HepG2 (cell line): ENCODE data around the gene PARD3.

Source experiments
- EED ChIP-seq: sonication (generic); formaldehyde crosslinking; IDR thresholded peaks from 2 replicates; pipeline ENCODE4 v1.5.0; 2020; ENCODE audit warnings: mild to moderate bottlenecking, missing genetic modification reagents
- ZNF24 ChIP-seq: fragments of 450-650 bp; IDR thresholded peaks from 2 replicates; pipeline ENCODE4 v1.6.1; 2017; ENCODE audit warnings: antibody characterized with exemption, mild to moderate bottlenecking
- TF ChIP-seq, protein P1 (sequence below): sonication (generic); formaldehyde crosslinking; IDR thresholded peaks from 2 replicates; pipeline ENCODE4 v1.5.0; 2020; ENCODE audit warnings: mild to moderate bottlenecking, missing genetic modification reagents, moderate library complexity
- TF ChIP-seq, protein P2 (sequence below): sonication (generic); formaldehyde crosslinking; IDR thresholded peaks from 2 replicates; pipeline ENCODE4 v1.8.1; 2023; ENCODE audit warnings: mild to moderate bottlenecking, missing genetic modification reagents, borderline replicate concordance

DNA sequence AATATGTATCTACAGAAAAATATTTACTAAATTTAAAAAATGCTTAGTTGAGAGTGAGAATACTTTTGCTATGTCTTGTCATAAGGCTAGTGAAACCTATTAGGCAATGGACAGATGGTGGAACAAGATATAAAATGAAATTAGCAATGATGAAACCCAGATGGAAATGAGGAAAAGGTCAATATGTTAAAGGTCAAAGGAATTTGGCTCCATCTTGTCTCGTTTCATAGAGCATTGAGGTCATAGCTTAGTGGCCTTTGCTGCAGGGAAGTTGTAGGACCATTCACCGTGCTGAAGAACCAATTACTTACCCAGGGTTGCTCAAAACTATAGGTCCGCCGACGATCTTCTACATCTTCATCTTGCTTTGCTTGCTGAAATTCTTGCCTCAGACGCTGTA is 683.9 kb downstream of the PARD3 start:
- TF ChIP-seq ZNF24 = no peak
- TF ChIP-seq EED (CRISPR knock-in tag) = no peak
- TF ChIP-seq, protein P1, sequence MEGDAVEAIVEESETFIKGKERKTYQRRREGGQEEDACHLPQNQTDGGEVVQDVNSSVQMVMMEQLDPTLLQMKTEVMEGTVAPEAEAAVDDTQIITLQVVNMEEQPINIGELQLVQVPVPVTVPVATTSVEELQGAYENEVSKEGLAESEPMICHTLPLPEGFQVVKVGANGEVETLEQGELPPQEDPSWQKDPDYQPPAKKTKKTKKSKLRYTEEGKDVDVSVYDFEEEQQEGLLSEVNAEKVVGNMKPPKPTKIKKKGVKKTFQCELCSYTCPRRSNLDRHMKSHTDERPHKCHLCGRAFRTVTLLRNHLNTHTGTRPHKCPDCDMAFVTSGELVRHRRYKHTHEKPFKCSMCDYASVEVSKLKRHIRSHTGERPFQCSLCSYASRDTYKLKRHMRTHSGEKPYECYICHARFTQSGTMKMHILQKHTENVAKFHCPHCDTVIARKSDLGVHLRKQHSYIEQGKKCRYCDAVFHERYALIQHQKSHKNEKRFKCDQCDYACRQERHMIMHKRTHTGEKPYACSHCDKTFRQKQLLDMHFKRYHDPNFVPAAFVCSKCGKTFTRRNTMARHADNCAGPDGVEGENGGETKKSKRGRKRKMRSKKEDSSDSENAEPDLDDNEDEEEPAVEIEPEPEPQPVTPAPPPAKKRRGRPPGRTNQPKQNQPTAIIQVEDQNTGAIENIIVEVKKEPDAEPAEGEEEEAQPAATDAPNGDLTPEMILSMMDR (CRISPR knock-in tag) = no peak
- TF ChIP-seq, protein P2, sequence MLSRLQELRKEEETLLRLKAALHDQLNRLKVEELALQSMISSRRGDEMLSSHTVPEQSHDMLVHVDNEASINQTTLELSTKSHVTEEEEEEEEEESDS (CRISPR knock-in tag) = no peak
